AG10803 (cell line): ENCODE data around the gene FBN2.

Experiments
- DNase-seq: peaks from one replicate; pipeline ENCODE4 v3.0.0; 2010; ENCODE audit warnings: low read depth
- H3K4me3 ChIP-seq: 2 replicates; pipeline ENCODE4 v1.5.1; 2011; ENCODE audit warnings: mild to moderate bottlenecking, low read length, control low read depth
- CTCF ChIP-seq: conservative IDR thresholded peaks from 2 replicates; pipeline ENCODE4 v1.5.1; 2011; ENCODE audit warnings: mild to moderate bottlenecking, low read length, control low read depth, inconsistent platforms

FBN2 gene

GRCh38 chr5:128276537-128277216 is 261.4 kb downstream of the FBN2 start:
- no peak overlapping the region for H3K4me3 ChIP-seq
- TF ChIP-seq CTCF: no peak
- no peak for DNase-seq

GRCh38 chr5:128274441-128274840 is 263.6 kb downstream of the FBN2 start:
- H3K4me3 ChIP-seq: no peak overlapping the region
- DNase-seq: no peak
- TF ChIP-seq CTCF: no peak

GRCh38 chr5:128273736-128274135 is 264.3 kb downstream of the FBN2 start:
- no peak for TF ChIP-seq CTCF
- no peak for DNase-seq

GRCh38 chr5:128271859-128272464 is 266.1 kb downstream of the FBN2 start:
- no peak for TF ChIP-seq CTCF
- H3K4me3 ChIP-seq: no peak overlapping the region
- peak; percentile 15 for DNase-seq

More at GRCh38 chr5:128273736-128274135, 264.3 kb downstream of the FBN2 start:
- no peak overlapping the region for H3K4me3 ChIP-seq

- H3K4me3 ChIP-seq: no peak overlapping the region
- no peak for TF ChIP-seq CTCF
- no peak for DNase-seq
Measured at GRCh38 chr5:128271071-128271470, 267.0 kb downstream of the FBN2 start.

GRCh38 chr5:128264564-128265360 is 273.3 kb downstream of the FBN2 start:
- H3K4me3 ChIP-seq: no peak overlapping the region
- no peak for TF ChIP-seq CTCF
- DNase-seq: no peak
